ENCODE results near the gene METTL27. TPM values are rescaled to one million over a fixed set of nuclear protein-coding genes. Genes with fewer than 3 reads are reported as not detected.
"Not testable (repeated sequence)": the region's sequence is repeated elsewhere in the genome, so short reads cannot be mapped to it uniquely, and the experiment has no call there.

METTL27 gene
- total and polyA plus RNA-seq, 10 donors, result 0.59 to 8.5 (median 2.9) TPM

GRCh38 chr7:73809467-73809951 is 32.8 kb downstream of the METTL27 start:
- Histone ChIP-seq H3K27ac (no peak overlapping the region), H3K9me3 (peaks cover 0 to 20% (median 16%) of the 10 kb centered on the region in 8 donors), H3K4me3 (no peak overlapping the region), H3K4me1 (no peaks in the 10 kb centered on the region), H3K36me3 (no peaks in the 10 kb centered on the region), H3K27me3 (replicated peaks in 1 of 7) (peaks cover 0 to 24% (median 3%) of the 10 kb centered on the region in 7 donors)
- TF ChIP-seq CTCF (IDR thresholded peaks at IDR 0.05 in 8 of 11, conservative IDR thresholded peaks at IDR 0.05 in 3 of 11) (no peak), POLR2AphosphoS5 (IDR thresholded peaks at IDR 0.05) (no peak), POLR2A (IDR thresholded peaks at IDR 0.05) (no peak)
- intact Hi-C loops (cut with DNase I; ENCODE audit: low total_unique reads), result no loop called here
- WGBS, 5 donors, result 89 to 93% (median 91%) methylated on average over 21 of the region's 21 CpGs
- peak; percentile 56 for DNase-seq

GRCh38 chr7:73802459-73802858 is 39.9 kb downstream of the METTL27 start:
- no peak for DNase-seq
- Histone ChIP-seq H3K4me1 (no peaks in the 10 kb centered on the region), H3K36me3 (no peaks in the 10 kb centered on the region), H3K27ac (no peak overlapping the region), H3K27me3 (replicated peaks in 1 of 7) (no peaks in the 10 kb centered on the region), H3K9me3 (no peaks in the 10 kb centered on the region), H3K4me3 (no peak overlapping the region)
- intact Hi-C loops (cut with DNase I; ENCODE audit: low total_unique reads), result no loop called here
- 83 to 93% (median 86%) methylated on average over 4 of the region's 4 CpGs for WGBS, 5 donors
- no peak for TF ChIP-seq POLR2A (IDR thresholded peaks at IDR 0.05)
- no peak for TF ChIP-seq POLR2AphosphoS5 (IDR thresholded peaks at IDR 0.05)
- no peak for TF ChIP-seq CTCF (IDR thresholded peaks at IDR 0.05 in 8 of 11, conservative IDR thresholded peaks at IDR 0.05 in 3 of 11)

GRCh38 chr7:73801577-73801976 is 40.7 kb downstream of the METTL27 start:
- intact Hi-C loops (cut with DNase I; ENCODE audit: low total_unique reads), result no loop called here
- no peaks in the 10 kb centered on the region for H3K4me1 ChIP-seq
- H3K9me3 ChIP-seq, result no peaks in the 10 kb centered on the region
- no peaks in the 10 kb centered on the region for H3K27me3 ChIP-seq (replicated peaks in 1 of 7)
- DNase-seq, result no peak
- 31 to 49% (median 45%) methylated on average over 1 of the region's 1 CpG for WGBS, 5 donors
- no peak for TF ChIP-seq CTCF (IDR thresholded peaks at IDR 0.05 in 8 of 11, conservative IDR thresholded peaks at IDR 0.05 in 3 of 11)
- no peak for TF ChIP-seq POLR2A (IDR thresholded peaks at IDR 0.05)
- no peak for TF ChIP-seq POLR2AphosphoS5 (IDR thresholded peaks at IDR 0.05)
- H3K4me3 ChIP-seq, result no peak overlapping the region
- no peak overlapping the region for H3K27ac ChIP-seq
- no peaks in the 10 kb centered on the region for H3K36me3 ChIP-seq

GRCh38 chr7:73799282-73800141 is 42.8 kb downstream of the METTL27 start:
- no peaks in the 10 kb centered on the region for H3K27me3 ChIP-seq (replicated peaks in 1 of 7)
- TF ChIP-seq CTCF (IDR thresholded peaks at IDR 0.05 in 8 of 11, conservative IDR thresholded peaks at IDR 0.05 in 3 of 11) (no peak), POLR2AphosphoS5 (IDR thresholded peaks at IDR 0.05) (no peak), POLR2A (IDR thresholded peaks at IDR 0.05) (no peak)
- 63 to 73% (median 65%) methylated on average over 10 of the region's 10 CpGs for WGBS, 5 donors
- H3K4me1 ChIP-seq, result no peaks in the 10 kb centered on the region
- no peaks in the 10 kb centered on the region for H3K36me3 ChIP-seq
- DNase-seq, result no peak
- H3K9me3 ChIP-seq, result peaks cover 0 to 6% (median 0%) of the 10 kb centered on the region in 8 donors
- intact Hi-C loops (cut with DNase I; ENCODE audit: low total_unique reads), result no loop called here
- H3K27ac ChIP-seq, result no peak overlapping the region
- no peak overlapping the region for H3K4me3 ChIP-seq

GRCh38 chr7:73797176-73797575 is 45.1 kb downstream of the METTL27 start:
- H3K27me3 ChIP-seq (replicated peaks in 1 of 7); intact Hi-C loops (cut with DNase I; ENCODE audit: low total_unique reads); H3K36me3 ChIP-seq; H3K4me3 ChIP-seq; DNase-seq; H3K27ac ChIP-seq; H3K4me1 ChIP-seq; H3K9me3 ChIP-seq: not testable (repeated sequence)
- 91 to 97% (median 95%) methylated on average over 10 to 31 of the region's 34 CpGs; no CpG with 5 or more reads in 1 of the 5 donors for WGBS, 5 donors

GRCh38 chr7:73796656-73797055 is 45.7 kb downstream of the METTL27 start:
- H3K36me3 ChIP-seq; H3K4me3 ChIP-seq; H3K4me1 ChIP-seq; H3K9me3 ChIP-seq; intact Hi-C loops (cut with DNase I; ENCODE audit: low total_unique reads); H3K27ac ChIP-seq; H3K27me3 ChIP-seq (replicated peaks in 1 of 7); DNase-seq: not testable (repeated sequence)
- WGBS, 5 donors, result 63 to 100% (median 74%) methylated on average over 2 to 5 of the region's 6 CpGs

Measured in spleen (tissue), 11 donors.